Measurements from ENCODE around the gene HES3.

HES3 gene

DNA sequence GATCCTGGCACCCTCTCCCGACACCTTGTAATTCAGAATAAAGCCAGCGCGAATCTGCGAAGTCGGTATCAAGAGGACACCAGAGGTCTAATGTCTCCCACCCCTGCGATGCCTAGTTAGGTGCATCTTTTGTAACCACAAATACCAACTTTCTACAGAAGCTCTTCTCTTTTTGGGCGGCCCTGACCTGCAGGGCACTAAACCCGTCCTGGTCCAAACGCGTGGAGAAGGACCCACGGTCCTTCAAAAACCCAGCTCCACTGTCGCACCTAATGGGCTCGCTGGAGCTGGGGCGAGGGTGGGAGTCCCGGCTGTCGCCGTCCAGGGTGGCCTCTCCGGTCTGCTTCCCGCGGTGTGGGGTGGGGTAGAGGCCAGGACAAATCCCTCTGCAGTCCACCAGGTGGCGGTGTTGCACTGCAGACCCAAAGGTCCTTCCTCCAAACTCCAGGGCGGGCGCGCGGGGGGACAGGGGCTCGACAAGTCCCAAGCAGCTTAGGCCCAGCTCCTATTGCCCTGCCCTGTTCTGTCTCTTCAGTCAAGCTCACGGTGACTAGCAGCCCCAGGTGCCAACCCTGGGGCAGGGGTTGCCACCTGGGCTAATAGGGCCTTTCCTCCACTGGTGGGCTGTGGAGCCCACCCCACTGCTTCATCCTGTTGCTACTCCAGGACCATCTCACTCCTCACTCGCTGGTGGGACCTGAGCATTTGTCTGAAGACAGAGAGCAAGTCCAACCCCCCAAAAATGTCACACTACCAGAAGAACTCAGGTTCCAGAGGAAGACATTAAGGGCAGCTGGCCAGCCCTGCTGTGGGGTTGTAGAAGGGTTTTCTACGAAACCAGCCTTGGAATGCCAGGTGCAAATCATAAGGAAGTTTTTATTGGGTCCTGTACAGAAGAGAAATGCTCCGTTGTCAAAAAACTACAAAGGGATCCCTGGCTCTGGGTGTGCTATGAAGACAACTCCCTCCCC lies 2.8 kb downstream of the HES3 start:
- peak; percentile 81 for DNase-seq

DNA sequence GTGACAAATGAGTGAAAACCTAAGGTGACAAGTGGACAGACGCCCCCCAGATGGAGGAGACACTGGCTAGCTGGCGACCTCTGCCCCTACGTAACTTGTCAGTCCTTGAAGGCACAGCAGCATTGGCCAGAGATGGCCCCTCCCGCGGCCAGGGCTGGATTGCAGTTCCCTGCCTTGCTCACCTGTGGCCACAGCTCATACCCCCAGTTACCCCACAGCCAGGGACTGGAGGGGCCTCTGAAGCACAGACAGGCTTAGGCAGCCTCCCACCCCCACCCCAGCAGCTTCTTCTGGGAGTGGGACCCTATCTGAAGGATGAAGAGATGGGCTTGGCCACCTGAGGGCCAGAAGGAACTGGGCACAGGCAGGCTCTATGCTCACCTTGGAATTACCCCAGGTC lies 3.7 kb downstream of the HES3 start:
- no peak for DNase-seq

- no peak for DNase-seq
Observed at GRCh38 chr1:6248161-6248776, 4.3 kb downstream of the HES3 start.

DNA sequence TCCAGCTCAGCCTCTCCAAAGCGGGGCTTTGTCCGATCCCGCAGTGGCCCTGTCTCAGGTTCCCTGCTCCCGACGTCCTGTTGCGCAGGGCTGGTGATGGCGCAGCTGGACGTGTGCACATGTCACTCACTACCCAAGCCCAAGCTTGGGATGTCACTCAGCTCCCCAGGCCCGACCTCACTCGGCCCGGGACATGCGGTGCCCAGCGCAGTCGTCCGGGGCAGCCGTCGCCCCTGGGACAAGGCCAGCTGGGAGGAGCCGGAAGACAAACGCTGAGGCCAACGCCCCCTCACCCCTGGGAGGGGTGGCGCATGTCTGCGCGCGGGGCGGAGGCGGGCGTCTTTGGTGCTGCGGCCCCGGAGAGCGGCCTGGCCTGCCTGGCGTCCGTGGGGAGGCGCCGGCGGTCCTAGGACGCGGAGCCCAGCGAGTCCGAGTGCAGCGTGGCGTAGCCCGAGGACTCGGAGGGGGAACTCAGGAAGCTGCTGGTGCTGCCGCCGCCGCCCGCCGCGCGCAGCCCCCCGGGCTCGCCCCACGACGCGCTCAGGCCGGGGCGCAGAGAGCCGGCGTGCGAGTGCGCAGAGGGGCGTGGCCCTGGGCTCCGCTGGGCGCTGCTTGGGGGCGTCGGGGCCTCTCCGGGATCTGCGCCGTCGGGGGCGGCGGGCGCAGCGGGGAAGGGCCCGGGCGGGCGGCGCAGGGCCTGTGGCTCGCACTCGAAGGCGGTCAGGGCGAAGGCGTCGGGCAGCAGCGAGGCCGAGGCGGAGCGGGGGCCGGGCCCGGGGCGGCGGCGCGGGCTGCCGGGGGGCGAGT lies 5.2 kb downstream of the HES3 start:
- DNase-seq = no peak

DNA sequence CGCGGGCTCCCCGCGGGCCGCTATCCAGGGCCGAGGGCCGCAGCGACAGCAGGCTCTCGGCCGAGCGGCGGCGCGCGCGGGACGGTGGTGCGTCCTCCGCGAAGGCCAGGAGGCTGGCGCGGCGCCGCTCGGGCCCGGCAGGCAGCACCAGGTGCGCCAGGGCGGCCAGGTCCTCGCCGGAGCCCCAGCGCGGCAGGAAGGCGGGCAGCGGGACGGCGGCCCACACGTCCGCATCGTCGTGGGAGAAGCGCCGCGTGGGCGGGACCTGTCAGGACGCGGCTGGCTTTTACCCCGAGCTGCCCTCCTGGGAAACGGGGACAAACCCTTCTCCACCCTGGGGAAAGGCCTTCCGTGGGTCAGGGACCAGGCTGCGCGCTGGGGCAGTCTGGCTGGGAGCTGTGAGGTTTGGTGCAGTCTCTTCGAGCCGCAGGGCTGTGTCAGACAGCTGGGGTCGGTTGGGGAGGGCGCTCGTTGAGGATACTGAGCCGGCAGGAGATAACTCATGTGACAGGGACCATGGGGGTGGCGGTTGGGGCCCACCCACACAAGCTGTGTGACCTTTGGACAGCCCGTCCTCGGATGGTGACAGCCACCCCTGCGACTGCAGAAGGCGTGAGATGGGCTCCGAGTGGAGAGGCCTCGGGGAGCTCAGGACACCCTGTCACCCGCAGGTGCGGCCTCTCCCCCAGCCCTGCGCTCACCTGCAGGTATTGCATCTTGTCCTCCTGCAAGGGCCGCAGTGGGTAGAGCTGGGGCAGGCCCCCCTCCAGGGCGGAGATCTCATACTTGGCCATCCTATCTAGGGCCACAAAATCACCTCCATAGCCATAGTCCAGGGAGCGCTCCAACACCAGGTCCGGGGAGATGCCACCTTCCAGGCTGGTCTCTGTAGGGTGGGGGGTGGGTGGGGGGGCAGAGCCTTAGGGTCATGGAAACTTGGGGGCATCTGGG lies 6.0 kb downstream of the HES3 start:
- DNase-seq = no peak

DNA sequence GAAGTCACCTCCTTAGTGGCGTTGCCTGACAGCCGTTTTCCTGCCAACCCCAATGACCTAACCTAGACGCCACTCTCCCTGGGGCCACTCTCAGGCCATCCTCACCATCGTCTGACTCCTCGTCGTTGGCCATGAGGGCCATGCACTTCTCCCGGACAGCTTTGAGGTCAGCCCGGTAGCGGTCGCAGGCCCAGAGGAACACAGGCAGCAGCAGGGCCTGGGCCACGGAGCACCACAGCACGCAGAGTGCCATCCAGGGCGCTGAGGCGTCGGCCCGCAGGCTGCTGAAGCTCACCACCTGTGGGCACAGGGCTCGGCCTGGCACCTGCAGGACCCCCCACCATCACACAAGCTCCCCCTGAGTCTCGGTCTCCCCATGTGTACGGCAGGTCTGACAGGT lies 7.3 kb downstream of the HES3 start:
- DNase-seq = no peak

- DNase-seq = no peak
Observed at GRCh38 chr1:6251681-6252373, 7.8 kb downstream of the HES3 start.

DNA sequence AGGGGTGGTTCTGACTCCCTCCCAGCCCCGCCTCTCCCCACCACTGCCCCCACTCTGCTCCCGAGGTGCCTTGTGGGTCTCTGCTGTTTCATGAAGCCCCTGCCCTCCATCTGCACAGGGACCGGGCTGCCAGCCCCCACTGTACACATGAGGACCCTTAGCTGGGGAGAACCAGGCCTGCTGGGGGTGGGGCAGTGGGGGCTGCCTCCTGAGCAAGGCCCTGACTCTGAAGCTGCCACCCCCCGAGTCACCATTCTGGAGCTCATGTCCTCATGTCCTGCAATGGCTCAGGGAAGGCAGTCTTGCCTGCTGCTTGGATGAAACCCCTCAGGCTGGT lies 8.4 kb downstream of the HES3 start:
- no peak for DNase-seq

- DNase-seq = no peak
Observed at GRCh38 chr1:6253380-6253779, 9.4 kb downstream of the HES3 start.

DNA sequence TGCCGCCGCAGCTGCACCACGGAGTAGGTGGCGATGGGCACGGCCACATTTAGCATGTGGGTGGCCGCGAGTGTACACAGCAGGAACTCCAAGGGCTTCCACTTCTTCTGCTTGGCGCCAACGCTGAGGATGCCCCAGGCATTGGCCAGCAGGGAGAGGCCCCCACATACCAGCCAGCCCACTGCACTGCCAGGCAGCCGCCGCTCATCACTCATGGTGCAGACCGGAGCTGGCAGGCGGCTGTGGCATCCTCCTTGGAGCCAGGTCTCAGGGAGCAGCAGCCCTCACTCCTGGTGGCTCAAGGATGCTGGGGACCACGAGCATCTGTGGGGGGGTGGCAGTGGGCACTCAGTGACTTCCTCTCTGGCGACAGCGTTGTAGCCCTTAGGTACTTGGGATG lies 10.7 kb downstream of the HES3 start:
- no peak for DNase-seq

GRCh38 chr1:6256645-6257044 lies 12.7 kb downstream of the HES3 start:
- DNase-seq = no peak

DNA sequence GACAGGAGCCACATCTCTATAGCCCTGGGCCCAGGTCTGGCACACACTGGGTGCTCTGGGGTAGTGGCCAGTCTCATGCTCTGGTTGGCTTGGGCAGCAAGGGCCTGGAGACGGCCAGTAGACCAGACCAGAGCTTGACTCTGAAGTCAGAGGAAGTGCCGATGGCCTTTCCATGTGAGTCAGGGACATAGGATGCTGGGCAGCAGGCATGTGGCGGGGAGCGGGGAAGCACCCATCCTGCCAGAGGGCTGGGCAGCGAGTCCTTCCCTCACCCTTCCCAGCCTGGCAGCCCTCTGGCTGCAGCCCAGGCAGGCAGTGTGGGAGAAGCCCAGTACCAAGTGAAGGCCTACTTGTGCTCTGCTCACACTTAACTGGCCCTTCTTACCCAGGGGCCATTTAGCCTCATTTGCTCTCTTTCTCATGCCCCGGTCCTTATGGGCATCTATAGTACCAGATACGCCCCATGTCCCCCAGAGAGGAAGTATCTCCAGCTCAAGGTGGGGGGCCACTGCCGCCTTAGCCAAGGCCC lies 13.6 kb downstream of the HES3 start:
- DNase-seq = no peak

DNA sequence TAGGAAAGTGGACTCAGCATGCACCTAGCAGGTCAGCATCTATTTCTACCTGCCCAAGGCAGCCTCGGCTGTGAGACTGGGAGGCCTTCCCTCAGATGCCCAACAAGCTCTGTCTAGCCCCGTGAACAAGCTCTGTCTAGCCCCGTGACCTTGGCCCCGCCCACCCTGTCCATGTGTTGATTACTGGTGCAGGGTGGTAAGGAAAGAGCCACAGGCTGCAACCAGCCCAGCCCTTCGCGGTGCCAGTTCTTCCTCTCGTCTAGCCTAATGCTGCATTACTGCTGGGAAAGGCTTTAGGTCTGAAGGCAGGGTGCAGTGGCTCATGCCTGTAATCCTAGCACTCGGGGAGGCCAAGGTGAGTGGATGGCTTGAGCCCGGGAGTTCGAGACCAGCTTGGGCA lies 14.7 kb downstream of the HES3 start:
- DNase-seq = no peak

DNA sequence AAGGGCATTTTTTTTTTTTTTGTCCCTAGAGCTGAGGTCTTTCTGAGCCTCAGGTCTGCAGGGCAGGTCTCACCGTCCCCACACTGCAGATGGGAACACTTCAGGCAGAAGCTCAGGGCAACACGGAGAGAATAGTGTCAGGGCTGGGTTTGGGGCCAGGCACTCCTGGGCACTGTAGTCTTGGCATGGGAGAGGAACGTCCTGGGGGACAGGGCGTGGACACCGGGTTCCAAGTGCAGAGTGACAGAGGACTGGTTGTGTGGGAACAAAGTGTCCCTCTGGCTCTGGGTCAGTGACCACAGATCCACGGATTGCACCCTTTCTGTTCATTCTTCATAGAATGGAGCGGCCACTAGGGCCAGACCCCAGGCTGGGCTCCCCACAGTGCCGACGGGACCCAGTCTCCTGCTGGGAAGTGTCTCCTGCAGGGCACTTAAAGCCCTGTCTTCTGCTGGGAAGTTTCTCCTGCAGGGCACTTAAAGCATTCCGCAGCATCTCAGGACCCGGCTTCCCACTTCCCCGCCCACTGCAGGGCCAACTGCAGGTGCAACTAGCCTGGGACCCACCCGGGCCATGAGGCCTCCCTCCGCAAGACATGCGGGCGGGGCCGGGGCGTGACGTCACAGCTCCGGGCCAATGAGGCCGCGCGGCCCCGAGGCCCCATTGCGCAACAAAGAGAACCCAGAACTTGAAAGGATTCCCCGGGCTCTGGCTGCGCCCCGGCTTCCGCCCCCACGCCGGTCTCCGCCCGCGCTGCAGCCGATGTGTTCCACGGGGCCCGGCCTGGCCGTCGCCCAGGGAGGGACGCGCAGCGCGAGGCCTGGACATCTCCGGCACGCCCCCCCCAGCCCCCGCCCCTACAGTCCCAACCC lies 15.7 kb downstream of the HES3 start:
- peak; percentile 50 for DNase-seq

DNA sequence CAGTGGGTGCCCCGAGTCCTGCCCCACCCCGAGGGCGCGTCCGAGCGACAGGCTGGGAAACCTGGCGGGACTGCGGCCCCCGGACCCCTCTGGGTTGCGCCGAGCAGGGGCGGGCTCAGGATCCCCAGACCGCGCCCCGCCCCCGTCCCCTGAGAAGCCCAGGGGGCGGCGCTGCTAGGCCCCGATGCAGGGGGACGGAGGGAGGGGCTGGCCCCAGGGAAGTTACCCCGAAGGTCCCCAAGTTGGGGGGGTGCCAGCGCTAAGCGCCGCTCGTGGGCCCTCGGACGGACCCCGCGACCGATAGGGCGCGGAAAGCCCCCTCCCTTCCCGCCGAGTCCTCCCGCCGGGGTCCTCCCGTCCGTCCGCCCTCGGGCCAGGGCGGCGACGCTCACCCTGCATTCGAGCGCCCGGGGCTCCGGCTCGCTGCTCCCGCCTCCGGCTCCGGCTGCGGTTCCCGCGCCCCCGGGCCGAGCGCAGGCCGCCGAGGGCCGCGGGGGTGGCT lies 16.5 kb downstream of the HES3 start:
- no peak for DNase-seq

DNA sequence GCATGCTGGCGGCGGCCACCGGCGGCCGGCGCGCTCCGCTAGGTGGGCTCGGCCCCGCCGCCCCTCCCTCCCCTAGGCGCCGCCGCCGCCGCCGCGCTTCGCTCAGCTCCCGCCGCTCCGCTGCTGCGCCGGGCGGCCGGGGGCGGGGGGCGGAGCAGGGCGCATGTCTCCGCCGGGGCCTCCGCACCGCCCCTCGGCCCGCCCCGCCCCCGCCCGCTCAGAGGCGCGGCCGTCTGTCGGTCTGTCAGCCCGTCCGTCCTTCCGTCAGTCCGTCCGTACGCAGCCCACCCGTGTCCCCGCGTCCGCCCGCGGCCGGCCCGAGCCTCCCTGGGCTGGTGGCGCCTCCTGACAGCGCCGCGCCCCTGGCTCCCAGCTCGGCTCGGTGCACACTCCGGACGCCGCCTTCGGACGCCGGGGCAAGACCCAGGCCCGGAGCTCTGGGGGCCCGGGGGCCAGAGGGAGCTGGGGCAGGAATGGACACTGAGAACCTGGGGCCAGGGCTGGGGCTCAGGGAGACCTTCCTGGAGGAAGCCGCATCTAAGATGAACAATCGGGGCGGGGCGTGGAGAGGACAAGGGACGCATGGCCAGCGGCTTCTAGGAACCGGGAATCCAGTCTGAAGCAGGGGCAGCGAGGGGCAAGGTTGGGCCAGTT lies 17.1 kb downstream of the HES3 start, which contains the start of gene GPR153:
Gene GPR153, minus strand, starts transcription at position 138 of the 654 bp plus-strand sequence. CDS start 6,193 bp downstream, outside the sequence.
- DNase-seq = no peak

DNA sequence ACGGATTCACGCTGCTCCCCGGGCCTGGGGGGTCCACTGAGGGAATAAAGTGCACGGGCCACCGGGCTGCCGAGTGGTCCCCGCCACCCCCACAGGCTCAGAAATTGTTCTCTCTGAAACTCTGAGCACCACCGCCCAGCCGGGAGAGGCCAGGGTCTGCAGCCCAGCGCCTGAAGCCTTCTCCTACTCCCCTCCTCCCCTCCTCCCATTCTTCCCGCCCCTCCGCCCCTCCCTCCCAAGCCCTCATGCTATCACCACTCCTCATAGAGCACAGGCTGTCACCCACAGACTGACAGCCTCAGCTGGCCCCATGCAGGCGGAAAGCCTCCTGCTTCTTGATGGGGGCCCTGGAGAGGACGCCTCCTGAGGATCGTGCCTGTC lies 17.6 kb downstream of the HES3 start:
- DNase-seq = peak; percentile 8

DNA sequence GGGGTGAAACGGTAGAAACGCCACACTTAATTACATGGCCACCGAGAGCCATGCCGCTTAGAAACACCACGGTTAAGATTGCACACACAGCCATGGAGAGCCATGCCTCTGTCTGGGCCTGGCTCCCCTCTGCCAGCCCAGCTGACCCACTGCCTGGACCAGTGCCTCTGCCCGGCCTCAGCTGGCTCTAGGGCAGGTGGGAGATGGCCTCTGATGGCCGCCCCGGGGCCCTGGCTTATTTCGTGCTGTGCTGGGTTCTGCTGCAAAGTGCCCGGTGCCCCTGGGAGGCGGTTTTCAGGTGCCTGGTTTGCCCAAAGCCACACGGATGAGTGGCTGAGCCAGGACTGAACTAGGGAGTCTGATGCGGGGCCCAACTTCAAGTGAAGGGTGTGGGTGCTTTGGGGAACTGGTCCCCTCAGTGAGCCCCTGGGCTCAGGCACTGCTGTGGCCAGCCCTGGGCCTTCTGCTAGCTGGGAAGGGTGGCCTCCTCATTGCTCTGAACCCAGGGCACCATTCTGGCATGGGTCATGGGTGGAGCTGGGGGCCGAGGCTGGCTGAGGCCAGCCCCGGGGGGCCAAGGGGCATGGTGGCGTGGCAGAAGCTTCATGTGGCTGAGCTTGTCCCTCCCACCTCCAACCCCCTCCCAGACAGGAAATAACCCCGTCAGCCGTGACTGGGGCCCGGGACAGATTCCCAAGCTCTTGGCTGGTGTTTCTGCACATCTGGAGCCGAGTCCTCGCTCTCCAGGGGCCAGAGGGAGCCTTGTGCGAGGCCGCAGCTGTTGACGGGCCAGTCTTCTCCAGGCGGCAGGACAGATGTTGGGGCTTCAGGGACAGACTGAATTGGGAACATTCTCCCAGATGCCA lies 18.8 kb downstream of the HES3 start:
- DNase-seq = no peak

- DNase-seq = no peak
Observed at GRCh38 chr1:6263716-6264115, 19.7 kb downstream of the HES3 start.
